GM04504 (cell line): ENCODE measurements around the gene HOXD1.

ENCODE experiments used
- DNase-seq: peaks from one replicate; pipeline ENCODE4 v3.0.0-alpha.2; 2012; ENCODE audit warnings: low read depth

The HOXD1 gene

GRCh38 chr2:176187899-176188773 is at the start of gene HOXD1:
Gene HOXD1, plus strand, starts transcription at chr2:176188668. Its CDS starts 134 bp downstream, at chr2:176188802.
- DNase-seq, result no peak

GRCh38 chr2:176138923-176139660 is 49.4 kb upstream of the HOXD1 start:
- DNase-seq, result no peak

DNA sequence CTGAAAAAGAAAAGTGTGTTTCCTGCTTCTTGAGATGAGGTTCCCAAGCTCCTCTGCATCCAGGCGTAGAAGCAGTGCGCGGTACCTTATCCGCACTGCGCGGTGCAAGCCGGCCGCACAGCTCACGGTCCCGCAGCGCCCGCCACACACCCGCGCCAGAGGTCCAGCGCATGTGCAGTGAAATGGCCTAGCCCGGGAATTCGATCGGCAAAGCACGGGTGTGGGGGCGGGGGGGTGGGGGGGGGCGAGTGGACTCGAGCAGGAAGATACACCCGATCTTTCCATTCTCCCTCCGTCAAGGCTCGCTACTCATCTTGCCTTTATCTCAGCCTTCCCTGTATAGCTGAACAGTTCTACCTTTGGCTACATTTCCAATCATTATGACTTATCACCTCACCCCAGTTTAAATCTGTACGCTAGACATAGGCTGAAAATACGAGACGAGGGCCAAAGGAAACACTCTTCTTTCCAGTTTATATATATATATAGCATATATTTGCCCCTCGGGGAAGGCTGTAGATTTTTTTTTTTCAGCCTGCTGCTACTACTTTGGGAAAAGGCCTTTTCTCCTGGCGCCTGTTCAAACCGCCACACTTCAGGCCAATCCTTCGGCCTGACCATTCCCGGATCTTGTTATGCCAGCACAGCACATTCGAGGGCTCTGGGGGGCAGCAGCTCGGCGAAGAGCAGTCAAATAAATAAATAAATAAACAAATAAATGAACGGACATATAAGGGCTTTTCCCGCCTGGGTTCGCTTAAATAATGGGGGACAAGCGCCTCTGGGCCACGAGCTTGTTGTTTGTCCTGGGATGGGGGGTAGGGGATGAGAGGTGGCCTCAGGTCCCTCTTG is 48.6 kb upstream of the HOXD1 start:
- DNase-seq, result no peak

GRCh38 chr2:176140513-176141317 is 47.8 kb upstream of the HOXD1 start:
- no peak for DNase-seq

DNA sequence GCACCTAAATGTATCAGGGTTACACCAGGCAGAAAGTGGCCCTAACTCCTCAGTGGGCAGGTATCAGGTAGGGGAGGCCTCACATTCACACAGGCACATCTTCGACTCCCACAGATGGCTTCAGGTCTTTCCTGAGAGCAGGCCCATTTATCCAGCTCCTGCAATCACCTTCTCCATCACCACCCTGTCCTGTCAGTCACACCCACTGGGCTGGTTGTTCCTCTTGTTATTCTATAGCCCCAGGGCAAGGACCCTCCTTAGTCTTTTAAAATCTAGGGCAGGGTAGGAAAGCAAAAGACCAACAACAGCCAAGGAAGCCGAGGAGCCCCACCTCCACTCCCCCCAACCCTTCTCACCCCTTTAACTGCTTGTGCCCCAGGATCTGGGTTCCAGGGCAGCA is 46.2 kb upstream of the HOXD1 start:
- DNase-seq, result no peak

DNA sequence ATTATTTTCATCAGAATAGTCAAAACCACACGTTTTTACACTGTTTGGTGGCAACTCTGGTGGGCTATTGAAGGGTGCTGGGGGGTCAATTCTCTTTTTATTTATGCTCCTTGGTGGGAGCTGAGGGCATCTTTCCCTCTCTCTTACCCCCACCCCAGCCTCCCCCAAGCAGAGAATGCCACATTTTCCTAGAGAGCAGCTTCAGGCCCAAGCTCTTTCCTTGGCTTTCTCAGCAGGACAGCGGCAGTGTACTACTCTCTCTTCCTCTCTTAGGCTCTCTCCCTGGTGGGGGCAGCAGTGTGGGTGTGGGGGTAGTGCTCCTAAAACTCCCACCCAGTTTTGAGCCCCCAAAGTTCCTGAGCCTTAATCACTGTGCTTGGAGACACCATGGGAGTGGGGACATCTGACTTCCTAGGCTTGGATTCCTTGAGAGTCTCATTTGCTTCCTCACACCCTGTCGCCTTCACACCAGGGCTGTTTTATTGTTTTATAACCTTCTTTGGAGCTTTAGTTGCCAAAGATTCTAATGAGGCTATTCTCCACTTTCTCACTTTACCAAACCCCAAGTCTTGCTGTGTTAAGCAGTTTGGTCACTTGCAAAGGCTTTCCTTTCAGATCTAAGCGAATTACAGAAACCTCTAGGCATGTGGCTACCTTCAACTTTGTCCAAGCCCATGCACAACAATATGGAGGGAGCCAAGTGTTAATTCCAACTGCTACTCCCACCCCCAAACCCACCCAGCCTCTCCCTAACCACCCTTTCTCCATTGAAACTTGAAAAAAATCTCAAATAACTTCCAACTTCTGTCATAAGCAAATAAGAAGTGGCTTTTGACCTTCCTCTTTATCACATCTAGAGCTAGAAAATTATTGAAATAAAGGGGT is 43.1 kb upstream of the HOXD1 start:
- DNase-seq, result no peak

GRCh38 chr2:176146101-176146500 is 42.4 kb upstream of the HOXD1 start:
- DNase-seq, result no peak

- no peak for DNase-seq
Observed at GRCh38 chr2:176146645-176147044, 41.8 kb upstream of the HOXD1 start.

DNA sequence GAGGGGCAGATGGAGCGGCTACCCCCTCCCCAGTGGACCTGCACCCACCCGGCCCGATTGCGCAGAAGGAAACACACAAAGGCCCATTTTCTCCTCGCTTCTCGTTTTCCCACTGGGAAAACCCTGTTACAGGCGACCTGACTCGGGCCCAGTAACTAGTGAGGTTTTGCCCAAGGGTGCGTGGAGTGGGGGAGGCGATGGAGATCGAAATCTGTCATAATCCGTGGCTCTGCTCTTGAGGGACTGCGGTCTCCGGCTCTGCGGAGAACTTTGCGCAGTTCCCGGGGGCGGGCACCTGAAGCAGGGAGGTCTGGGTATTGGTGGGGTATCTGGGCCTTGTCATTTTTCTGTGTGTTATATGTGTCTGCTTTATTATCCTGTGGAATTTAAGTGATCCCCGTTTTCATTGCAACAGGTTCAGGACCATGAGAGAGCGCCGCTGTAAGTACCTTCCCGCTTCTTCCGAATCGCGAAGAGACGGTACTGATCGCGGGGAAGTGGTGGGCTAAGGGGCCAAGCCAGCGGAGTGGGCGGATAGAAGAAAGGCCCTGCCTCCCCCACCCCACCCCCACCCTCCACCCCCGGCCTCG is 41.2 kb upstream of the HOXD1 start:
- DNase-seq, result no peak

DNA sequence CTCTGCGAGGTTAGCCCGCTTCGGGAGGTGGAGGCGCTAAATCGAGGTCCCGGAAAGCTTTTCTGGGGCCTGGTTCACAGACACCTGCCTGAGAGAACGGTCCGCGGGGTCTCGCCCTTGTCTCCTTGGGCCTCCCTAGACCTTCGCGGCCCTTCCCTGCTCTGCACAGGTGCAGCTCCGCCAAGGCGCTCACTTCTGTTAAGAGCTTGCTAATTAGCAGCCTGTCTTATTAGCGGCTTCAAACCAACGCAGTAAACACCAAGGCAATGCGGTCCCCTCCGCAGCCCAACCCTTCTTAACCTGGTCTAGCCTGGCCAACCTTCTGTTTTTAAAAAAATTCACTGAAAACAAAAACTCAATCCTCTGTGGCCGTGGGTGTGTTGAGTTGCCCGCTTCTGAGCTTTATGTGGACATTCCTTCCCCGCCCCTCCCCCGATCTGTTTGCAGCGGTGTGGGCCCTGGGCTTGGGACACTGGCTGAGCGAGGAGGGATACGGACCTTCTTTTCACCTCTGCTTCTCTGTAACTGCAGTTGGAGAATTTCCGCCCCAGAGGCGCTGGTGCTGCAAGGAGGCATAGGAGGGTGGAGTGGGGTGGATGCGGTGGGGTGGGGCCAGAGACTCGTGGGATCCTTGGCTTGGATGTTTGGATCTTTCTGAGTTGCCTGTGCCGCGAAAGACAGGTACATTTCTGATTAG is 40.5 kb upstream of the HOXD1 start:
- DNase-seq, result no peak

DNA sequence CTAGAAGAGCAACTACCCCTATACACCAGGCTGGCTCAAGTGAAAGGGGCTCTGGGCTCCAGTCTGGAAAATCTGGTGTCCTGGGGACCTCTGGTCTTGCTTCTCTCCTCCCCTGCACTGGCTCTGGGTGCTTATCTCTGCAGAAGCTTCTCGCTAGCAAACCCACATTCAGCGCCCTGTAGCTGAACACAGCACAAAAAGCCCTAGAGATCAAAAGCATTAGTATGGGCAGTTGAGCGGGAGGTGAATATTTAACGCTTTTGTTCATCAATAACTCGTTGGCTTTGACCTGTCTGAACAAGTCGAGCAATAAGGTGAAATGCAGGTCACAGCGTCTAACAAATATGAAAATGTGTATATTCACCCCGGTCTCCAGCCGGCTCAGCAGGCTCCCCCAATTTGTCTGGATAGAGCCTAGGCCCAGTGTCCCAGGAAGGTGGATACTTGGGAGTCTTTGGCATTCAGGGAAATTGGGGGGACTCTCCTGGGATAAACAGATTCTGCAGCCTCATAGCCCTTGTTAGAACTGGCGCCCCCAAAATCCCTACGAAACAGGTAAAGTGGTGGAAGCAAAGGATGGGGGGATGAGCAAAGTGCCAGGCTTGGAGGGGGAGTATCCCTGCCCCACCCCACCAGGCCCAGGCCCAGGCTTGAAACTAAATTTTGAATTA is 39.6 kb upstream of the HOXD1 start:
- DNase-seq, result no peak

GRCh38 chr2:176149481-176149938 is 39.0 kb upstream of the HOXD1 start:
- DNase-seq, result no peak

DNA sequence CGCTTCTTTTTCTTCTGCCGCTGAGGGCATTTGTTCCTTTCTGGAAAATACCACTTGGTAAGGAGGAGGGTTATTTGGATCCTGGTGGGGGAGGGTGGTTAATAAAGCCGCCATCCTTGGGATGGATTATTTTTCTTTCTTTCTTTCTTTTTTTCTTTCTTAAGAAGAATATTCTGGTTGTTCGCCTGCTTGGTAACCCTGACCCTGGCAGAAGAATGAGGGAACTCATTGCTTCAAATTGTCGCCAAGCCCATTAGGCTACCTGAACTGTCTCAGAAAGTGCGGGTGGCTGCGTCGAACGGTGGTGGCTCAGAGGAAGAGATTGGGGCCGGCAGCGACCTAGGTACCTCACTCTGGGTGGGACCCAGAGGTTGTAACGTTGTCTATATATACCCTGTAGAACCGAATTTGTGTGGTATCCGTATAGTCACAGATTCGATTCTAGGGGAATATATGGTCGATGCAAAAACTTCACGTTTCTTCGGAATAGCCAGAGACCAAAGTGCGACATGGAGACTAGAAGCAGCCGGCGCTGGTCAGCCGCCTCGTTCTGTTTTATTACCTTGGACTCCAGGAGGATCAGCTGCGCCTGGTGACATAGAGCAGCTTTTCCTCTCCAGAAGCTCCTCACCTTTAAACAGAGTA is 38.4 kb upstream of the HOXD1 start:
- DNase-seq, result no peak

DNA sequence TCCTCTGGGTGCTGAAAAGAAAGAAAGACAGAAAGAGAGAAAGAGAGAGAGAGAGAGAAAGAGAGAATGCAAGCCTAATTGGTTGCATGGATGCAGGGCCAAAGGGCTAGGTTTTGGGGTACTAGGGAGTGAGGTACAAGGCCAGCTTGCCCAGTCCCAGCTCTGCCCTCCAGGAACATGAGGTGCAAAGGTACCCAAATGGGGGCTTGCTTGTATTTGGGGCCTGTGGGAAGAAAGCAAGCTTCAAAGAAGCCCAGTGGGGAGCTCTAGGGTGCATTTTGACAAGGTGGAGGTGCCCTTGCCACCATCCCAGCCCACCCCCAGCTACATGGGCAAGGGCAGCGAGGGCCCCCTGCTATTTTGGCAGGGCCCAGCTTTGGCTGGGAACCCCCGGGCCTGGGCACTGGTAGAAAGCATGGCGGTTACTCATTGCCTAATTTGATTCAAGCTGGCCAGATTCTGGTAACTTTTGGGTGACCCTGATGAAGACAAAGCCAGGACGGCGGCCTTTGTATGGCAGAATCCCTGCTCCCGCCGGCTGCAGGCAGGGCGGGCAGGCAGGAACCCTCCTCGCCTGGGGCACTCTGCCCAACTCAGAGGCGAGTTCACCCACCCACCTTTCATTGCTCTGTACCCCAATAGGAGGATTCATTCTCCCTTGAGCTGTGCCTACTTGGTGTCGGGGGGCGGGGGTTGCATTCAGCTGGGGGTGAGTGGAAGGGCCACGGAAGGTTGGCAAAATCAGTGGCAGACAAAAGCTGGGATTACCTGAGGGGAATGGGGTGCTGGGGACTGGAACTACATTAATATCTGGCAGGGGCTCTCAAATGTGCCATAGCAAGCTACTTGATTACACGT is 37.7 kb upstream of the HOXD1 start:
- DNase-seq, result no peak

GRCh38 chr2:176151442-176152287 is 36.8 kb upstream of the HOXD1 start, which contains the start of gene HOXD4:
Gene HOXD4, plus strand, starts transcription at chr2:176151550. Its CDS starts 84 bp downstream, at chr2:176151634.
- no peak for DNase-seq
